ENCODE results near the gene HELZ. TPM values are rescaled to one million over a fixed set of nuclear protein-coding genes. Genes with fewer than 3 reads are reported as not detected.
"Not testable (repeated sequence)": the region's sequence is repeated elsewhere in the genome, so short reads cannot be mapped to it uniquely, and the experiment has no call there.

Gene HELZ
- total RNA-seq, 4 donors from 2014 or later: 21.0 to 47.0 (median 38.9) TPM

DNA sequence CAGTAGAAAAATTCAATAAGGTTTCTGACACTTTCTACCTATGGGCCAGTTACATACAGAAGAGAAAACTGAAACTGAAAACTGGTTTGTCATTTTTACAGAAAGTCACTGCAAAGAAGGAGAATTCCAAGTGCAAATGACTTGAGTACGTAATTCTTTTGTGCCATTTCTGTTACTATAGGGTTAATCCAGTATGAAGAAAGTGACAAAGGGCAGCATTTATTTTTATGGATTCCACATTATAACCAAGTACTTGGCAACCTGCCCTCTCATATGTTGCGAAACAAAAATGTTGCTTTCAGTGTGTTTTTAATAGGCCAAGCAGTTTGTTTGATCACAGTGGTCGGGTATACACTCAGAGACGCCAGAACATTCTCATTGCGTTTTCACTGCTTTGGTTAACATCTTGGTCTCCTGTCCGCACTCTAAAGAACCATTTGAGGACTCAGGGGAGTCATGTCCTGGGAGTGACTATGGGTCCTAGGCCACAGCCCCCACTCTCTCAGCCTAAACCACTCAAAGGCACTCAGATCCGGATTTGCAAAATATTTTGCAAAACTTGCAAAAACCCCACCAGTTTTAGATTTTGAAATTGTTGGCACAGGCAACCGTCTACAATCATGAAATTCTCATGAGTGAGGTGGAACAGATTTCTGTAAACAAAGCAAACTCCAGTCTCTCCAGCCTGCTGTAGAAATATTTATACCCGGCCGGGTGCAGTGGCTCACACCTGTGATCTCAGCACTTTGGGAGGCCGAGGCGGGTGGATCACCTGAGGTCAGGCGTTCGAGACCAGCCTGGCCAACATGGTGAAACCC is 15.4 kb upstream of the HELZ start:
- Histone ChIP-seq H3K9me3 (no peaks in the 10 kb centered on the region), H3K27me3 (no peaks in the 10 kb centered on the region), H3K27ac (peak overlapping the region; percentile 8 to 35 (median 28)), H3K4me3 (no peak overlapping the region), H3K4me1 (no peaks in the 10 kb centered on the region), H3K36me3 (no peaks in the 10 kb centered on the region)
- intact Hi-C loops (cut with DNase I; ENCODE audit: low total_unique reads) (no loop called here), in situ Hi-C loops (cut with MboI; ENCODE audit: low sequenced_read_pairs in 4 of 4) (no loop called here)
- peak; percentile 22 to 24 for DNase-seq
- peak; percentile 61 to 72 for ATAC-seq
- TF ChIP-seq, protein P1, sequence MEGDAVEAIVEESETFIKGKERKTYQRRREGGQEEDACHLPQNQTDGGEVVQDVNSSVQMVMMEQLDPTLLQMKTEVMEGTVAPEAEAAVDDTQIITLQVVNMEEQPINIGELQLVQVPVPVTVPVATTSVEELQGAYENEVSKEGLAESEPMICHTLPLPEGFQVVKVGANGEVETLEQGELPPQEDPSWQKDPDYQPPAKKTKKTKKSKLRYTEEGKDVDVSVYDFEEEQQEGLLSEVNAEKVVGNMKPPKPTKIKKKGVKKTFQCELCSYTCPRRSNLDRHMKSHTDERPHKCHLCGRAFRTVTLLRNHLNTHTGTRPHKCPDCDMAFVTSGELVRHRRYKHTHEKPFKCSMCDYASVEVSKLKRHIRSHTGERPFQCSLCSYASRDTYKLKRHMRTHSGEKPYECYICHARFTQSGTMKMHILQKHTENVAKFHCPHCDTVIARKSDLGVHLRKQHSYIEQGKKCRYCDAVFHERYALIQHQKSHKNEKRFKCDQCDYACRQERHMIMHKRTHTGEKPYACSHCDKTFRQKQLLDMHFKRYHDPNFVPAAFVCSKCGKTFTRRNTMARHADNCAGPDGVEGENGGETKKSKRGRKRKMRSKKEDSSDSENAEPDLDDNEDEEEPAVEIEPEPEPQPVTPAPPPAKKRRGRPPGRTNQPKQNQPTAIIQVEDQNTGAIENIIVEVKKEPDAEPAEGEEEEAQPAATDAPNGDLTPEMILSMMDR (IDR thresholded peaks at IDR 0.05 in 4 of 5, conservative IDR thresholded peaks at IDR 0.05 in 1 of 5): no peak
- no peak for TF ChIP-seq POLR2A (IDR thresholded peaks at IDR 0.05)

DNA sequence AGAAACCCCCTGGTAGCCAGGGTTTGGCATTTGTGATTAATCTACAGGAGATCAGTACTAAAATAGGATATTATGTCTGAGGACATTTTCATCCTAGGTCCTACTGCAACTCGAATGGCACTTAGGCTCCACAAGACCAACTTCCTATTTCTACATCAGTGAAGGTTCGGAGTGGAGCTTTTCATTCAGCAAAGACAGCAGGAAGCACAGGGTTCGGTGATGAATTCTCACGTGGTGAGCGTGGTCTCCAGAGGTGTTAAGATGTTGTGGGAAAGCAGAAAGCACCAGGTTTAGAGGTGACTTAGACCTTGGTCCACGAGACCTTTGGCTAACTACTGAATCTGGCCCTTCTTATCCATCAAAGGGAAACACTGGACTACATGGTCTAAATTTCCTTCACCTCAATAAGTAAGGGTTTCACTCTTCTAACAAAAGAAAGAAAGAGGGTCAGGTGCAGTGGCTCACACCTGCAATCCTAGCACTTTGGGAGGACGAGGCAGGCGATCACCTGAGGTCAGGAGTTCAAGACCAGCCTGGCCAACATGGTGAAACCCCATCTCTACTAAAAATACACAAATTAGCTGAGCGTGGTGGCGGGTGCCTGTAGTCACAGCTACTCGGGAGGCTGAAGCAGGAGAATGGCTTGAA is 13.9 kb upstream of the HELZ start:
- Histone ChIP-seq H3K4me1 (no peaks in the 10 kb centered on the region), H3K4me3 (no peak overlapping the region), H3K36me3 (no peaks in the 10 kb centered on the region), H3K27ac (no peak overlapping the region), H3K27me3 (no peaks in the 10 kb centered on the region), H3K9me3 (no peaks in the 10 kb centered on the region)
- intact Hi-C loops (cut with DNase I; ENCODE audit: low total_unique reads) (no loop called here), in situ Hi-C loops (cut with MboI; ENCODE audit: low sequenced_read_pairs in 4 of 4) (no loop called here)
- DNase-seq: no peak
- no peak for TF ChIP-seq POLR2A (IDR thresholded peaks at IDR 0.05)
- TF ChIP-seq, protein P1 (IDR thresholded peaks at IDR 0.05 in 4 of 5, conservative IDR thresholded peaks at IDR 0.05 in 1 of 5): no peak
- no peak for ATAC-seq

DNA sequence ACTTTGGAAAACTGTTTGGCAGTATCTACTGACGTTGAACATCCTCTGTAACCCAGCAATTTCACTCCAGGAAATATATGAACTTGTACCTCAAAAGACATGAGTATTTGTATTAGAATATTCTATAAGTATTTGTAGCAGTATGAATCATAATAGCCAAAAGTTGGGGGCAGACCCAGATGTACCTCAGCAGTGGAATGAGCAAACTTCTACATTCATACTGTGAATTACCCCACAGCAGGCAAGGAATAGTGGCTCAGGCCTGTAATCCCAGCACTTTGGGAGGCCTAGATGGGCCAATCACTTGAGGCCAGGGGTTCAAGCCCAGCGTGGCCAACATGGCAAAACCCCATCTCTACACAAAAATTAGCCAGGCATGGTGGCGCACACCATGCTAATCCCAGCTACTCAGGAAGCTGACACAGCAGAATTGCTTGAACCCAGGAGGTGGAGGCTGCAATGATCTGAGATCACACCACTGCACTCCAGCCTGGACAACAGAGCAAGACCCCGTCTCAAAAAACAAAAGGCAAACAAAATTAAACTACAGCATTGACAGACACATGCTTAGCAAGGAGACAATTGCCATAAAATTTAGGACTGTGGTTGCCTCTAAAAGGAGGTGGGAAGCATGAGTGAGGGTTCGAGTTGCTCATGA is 11.2 kb upstream of the HELZ start:
- DNase-seq (no peak), ATAC-seq (no peak)
- Histone ChIP-seq H3K4me1 (no peaks in the 10 kb centered on the region), H3K9me3 (no peaks in the 10 kb centered on the region), H3K27me3 (no peaks in the 10 kb centered on the region), H3K36me3 (no peaks in the 10 kb centered on the region), H3K4me3 (no peak overlapping the region), H3K27ac (no peak overlapping the region)
- in situ Hi-C loops (cut with MboI; ENCODE audit: low sequenced_read_pairs in 4 of 4) (no loop called here), intact Hi-C loops (cut with DNase I; ENCODE audit: low total_unique reads) (no loop called here)
- TF ChIP-seq, protein P1 (IDR thresholded peaks at IDR 0.05 in 4 of 5, conservative IDR thresholded peaks at IDR 0.05 in 1 of 5): no peak
- TF ChIP-seq POLR2A (IDR thresholded peaks at IDR 0.05): no peak

DNA sequence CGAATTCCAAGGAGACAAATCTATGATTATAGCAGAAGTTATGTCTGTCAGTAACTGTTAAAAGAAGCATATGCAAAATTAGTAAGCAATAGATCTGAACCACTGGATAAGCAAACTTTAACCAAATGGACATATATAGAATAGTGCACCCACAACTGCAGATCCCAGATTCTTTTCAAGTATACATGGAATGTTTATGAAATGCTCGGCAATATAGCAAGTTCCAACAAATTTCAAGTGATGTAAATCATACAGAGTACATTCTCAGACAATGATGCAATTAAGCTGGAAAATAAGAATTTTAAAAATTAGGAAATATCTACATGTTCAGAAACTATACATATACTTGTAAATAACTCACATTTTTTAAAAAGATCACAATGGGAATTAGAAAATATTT is 8.4 kb upstream of the HELZ start:
- ATAC-seq: no peak
- in situ Hi-C loops (cut with MboI; ENCODE audit: low sequenced_read_pairs in 4 of 4) (no loop called here), intact Hi-C loops (cut with DNase I; ENCODE audit: low total_unique reads) (no loop called here)
- Histone ChIP-seq H3K27me3 (no peaks in the 10 kb centered on the region), H3K4me1 (no peaks in the 10 kb centered on the region), H3K4me3 (no peak overlapping the region), H3K27ac (no peak overlapping the region), H3K9me3 (no peaks in the 10 kb centered on the region), H3K36me3 (no peaks in the 10 kb centered on the region)
- DNase-seq: no peak
- TF ChIP-seq, protein P1 (IDR thresholded peaks at IDR 0.05 in 4 of 5, conservative IDR thresholded peaks at IDR 0.05 in 1 of 5): no peak

DNA sequence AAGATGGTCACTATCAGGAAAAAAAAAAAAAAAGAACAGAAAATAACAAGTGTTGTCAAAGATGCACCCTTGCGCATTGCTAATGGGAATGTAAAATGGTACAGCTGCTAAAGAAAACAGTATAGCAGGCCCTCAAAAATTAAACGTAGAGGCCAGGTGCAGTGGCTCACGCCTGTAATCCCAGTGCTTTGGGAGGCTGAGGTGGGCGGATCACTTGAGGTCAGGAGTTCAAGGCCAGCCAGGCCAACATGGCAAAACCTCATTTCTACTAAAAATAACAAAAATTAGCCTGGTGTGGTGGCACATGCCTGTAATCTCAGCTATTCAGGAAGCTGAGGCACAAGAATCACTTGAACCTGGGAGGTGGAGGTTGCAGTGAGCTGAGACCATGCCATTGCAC is 6.6 kb upstream of the HELZ start:
- in situ Hi-C loops (cut with MboI; ENCODE audit: low sequenced_read_pairs in 4 of 4); DNase-seq; H3K4me1 ChIP-seq; H3K36me3 ChIP-seq; H3K9me3 ChIP-seq; intact Hi-C loops (cut with DNase I; ENCODE audit: low total_unique reads); H3K4me3 ChIP-seq; H3K27me3 ChIP-seq; H3K27ac ChIP-seq; ATAC-seq: not testable (repeated sequence)

All from gastrocnemius medialis (tissue), 4 donors.